A549 (cell line): ENCODE measurements around the gene PMS1.

ENCODE experiments used
- CTCF ChIP-seq: fragments of >200 bp; sonication (Bioruptor Twin); formaldehyde crosslinking; IDR thresholded peaks from 3 replicates; pipeline ENCODE4 v1.5.1; 2016
- EHMT2 ChIP-seq: fragments of 200-600 bp; sonication (generic); IDR thresholded peaks from 2 replicates; pipeline ENCODE4 v1.6.1; 2016; ENCODE audit warnings: antibody characterized with exemption, low read depth, mild to moderate bottlenecking, moderate library complexity
- EP300 ChIP-seq, 2 experiments: fragments of >200 bp; sonication (Bioruptor Twin); formaldehyde crosslinking; IDR thresholded peaks; 2 replicates in 1 of 2; 3 replicates in 1 of 2; pipeline ENCODE4 v1.6.1; 2016 to 2017
- HDAC2 ChIP-seq: fragments of 200-600 bp; sonication (generic); IDR thresholded peaks from 2 replicates; pipeline ENCODE4 v1.6.1; 2016
- HOXA7 ChIP-seq: fragments of 250-450 bp; sonication (Bioruptor Pico); IDR thresholded peaks from 2 replicates; pipeline ENCODE4 v1.5.0; 2020; ENCODE audit warnings: mild to moderate bottlenecking, moderate library complexity
- JUN ChIP-seq, 2 experiments: fragments of >200 bp; sonication (Bioruptor Twin); formaldehyde crosslinking; IDR thresholded peaks; 2 replicates in 1 of 2; 3 replicates in 1 of 2; pipeline ENCODE4 v1.6.1; 2016 to 2017
- KDM1A ChIP-seq: fragments of 200-600 bp; sonication (generic); IDR thresholded peaks from 2 replicates; pipeline ENCODE4 v1.6.1; 2016; ENCODE audit warnings: low read depth, mild to moderate bottlenecking
- NR3C1 ChIP-seq: fragments of >200 bp; sonication (Bioruptor Twin); formaldehyde crosslinking; IDR thresholded peaks from 3 replicates; pipeline ENCODE4 v1.6.1; 2017
- POLR2A ChIP-seq: IDR thresholded peaks from 2 replicates; pipeline ENCODE4 v1.6.1; 2012; ENCODE audit warnings: mild to moderate bottlenecking, low read length
- SMC3 ChIP-seq: fragments of >200 bp; sonication (Bioruptor Twin); formaldehyde crosslinking; IDR thresholded peaks from 3 replicates; pipeline ENCODE4 v1.6.1; 2018; ENCODE audit warnings: inconsistent platforms

DNA sequence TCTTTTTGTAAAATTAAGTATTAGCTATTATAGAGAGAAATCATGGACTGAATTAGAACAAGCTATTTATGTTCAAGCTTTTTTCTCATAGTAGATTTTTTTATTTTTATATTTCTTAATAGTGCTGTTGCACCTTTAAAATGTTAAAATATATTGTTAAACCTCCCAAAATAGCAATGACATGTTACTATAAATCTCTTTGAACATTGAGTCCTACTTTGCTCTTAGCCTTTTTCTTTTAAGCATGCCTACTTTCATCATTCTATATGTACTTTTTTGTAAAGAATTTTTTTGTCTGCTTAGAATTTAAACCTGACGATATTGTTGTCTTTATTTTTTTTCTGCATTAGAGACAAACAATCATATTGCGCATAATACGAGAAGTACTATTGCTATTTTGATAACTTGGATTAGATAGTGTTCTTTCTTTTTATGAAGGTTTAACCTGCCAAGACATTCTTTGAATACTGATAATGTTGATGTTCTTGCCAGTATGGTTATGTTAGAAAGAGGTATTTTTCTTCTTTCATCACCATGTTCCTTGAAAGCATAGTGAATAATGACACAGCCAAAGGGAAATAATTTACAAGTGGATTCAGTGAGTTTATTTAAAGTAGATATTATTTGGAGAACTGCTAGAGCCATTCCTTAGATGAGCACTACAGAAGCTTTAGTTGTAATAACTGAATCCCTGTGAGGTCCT is 40.6 kb downstream of the PMS1 start:
- TF ChIP-seq CTCF (no peak), POLR2A (no peak), JUN (IDR thresholded peaks at IDR 0.05) (no peak), HDAC2 (no peak), EP300 (IDR thresholded peaks at IDR 0.05) (no peak), SMC3 (no peak), EHMT2 (no peak), HOXA7 (CRISPR knock-in tag) (no peak), NR3C1 (no peak), KDM1A (no peak)
